ENCODE data around the gene SLC8A1.

DNA sequence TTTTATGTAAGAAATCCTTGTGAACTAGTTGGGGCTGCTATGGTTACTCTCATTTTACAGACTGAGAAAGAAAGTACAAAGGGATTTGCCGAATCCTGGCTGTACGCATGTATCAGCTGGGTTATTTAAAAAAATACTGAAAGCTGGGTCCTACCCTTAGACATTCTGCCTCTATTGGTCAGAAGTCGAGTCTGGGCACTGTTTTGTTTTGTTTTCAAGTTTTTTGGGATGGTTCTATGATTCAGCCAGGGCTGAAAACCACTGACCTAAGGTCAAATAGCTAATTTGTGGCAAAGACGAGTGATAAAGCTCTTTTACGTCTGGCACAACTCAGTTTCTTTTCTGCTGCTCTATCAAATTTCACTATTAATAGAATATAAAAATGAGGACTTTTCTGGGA is 5.9 kb upstream of the SLC8A1 start:
- TF ChIP-seq, protein P1, sequence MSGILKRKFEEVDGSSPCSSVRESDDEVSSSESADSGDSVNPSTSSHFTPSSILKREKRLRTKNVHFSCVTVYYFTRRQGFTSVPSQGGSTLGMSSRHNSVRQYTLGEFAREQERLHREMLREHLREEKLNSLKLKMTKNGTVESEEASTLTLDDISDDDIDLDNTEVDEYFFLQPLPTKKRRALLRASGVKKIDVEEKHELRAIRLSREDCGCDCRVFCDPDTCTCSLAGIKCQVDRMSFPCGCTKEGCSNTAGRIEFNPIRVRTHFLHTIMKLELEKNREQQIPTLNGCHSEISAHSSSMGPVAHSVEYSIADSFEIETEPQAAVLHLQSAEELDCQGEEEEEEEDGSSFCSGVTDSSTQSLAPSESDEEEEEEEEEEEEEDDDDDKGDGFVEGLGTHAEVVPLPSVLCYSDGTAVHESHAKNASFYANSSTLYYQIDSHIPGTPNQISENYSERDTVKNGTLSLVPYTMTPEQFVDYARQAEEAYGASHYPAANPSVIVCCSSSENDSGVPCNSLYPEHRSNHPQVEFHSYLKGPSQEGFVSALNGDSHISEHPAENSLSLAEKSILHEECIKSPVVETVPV (CRISPR knock-in tag; IDR thresholded peaks at IDR 0.05): no peak
- TF ChIP-seq CSDC2 (CRISPR knock-in tag; IDR thresholded peaks at IDR 0.05): no peak

Measured in SK-N-SH treated with all-trans-retinoic acid at 6 μM for 48 hours (cell line).